Measurements from ENCODE around the gene RSPO3.

RSPO3 gene

DNA sequence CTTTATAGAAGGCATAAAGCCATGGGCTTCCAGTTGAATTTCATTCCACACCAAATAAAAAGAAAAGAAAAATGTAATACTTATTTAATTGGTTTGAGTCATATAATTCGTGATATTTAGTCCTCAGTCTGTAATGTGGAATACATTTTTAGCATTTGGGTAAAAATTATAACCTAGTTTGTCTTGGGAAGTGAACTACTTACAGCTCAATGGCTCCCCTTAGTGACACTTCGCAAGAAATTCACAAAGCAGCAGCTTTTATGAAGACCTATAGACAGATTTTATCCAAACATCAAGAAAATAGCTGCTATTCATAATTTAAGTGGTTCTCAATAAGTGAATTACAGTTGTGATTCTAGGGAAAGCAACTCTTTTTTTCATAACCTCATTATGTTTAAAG lies 72.1 kb downstream of the RSPO3 start:
- no peaks in the 10 kb centered on the region for H3K36me3 ChIP-seq (ENCODE audit: control insufficient read depth in 2 of 2, insufficient read depth in 1 of 2, low read length in 2 of 2)
- H3K9me3 ChIP-seq (ENCODE audit: control insufficient read depth, insufficient read depth, low read depth, low read length): no peaks in the 10 kb centered on the region
- TF ChIP-seq ZNF24 (tag by site-specific recombination; IDR thresholded peaks at IDR 0.05) (no peak), ZNF792 (tag by site-specific recombination; IDR thresholded peaks at IDR 0.05) (no peak), ZNF664 (tag by site-specific recombination; IDR thresholded peaks at IDR 0.05) (peak; percentile 75), ZNF654 (tag by site-specific recombination; IDR thresholded peaks at IDR 0.05; ENCODE audit: low read depth) (peak; percentile 73), MYNN (tag by site-specific recombination; IDR thresholded peaks at IDR 0.05; ENCODE audit: borderline replicate concordance) (no peak)
- H3K4me1 ChIP-seq (ENCODE audit: control insufficient read depth, insufficient read depth, low read length): no peaks in the 10 kb centered on the region
- ChIA-PET POLR2A (no interaction called here), CTCF (interaction anchor here (0.5 to 2.3 kb wide), 34 partner anchors 8 to 1176 kb away, joined by 3 to 12 read pairs (median 4); no protein-coding TSS in a partner anchor)
- no peak overlapping the region for H3K27ac ChIP-seq (ENCODE audit: extremely low read depth, low read depth, low read length)
- H3K4me3 ChIP-seq (ENCODE audit: low read depth, low read length): no peak overlapping the region

GRCh38 chr6:127191716-127192115 lies 73.2 kb downstream of the RSPO3 start:
- H3K36me3 ChIP-seq (ENCODE audit: control insufficient read depth in 2 of 2, insufficient read depth in 1 of 2, low read length in 2 of 2): no peaks in the 10 kb centered on the region
- H3K9me3 ChIP-seq (ENCODE audit: control insufficient read depth, insufficient read depth, low read depth, low read length): no peaks in the 10 kb centered on the region
- ChIA-PET POLR2A (no interaction called here), CTCF (interaction anchor here (0.5 to 2.1 kb wide), 4 partner anchors 54 to 830 kb away, joined by 3 to 12 read pairs (median 8); no protein-coding TSS in a partner anchor)
- no peak overlapping the region for H3K4me3 ChIP-seq (ENCODE audit: low read depth, low read length)
- no peak overlapping the region for H3K27ac ChIP-seq (ENCODE audit: extremely low read depth, low read depth, low read length)
- H3K4me1 ChIP-seq (ENCODE audit: control insufficient read depth, insufficient read depth, low read length): no peaks in the 10 kb centered on the region
- TF ChIP-seq KLF17 (tag by site-specific recombination; IDR thresholded peaks at IDR 0.05) (no peak), ZNF23 (tag by site-specific recombination; IDR thresholded peaks at IDR 0.05; ENCODE audit: borderline replicate concordance) (no peak), ZNF549 (tag by site-specific recombination; IDR thresholded peaks at IDR 0.05) (no peak), YY1 (tag by site-specific recombination; IDR thresholded peaks at IDR 0.05) (no peak), ZBTB8A (tag by site-specific recombination; IDR thresholded peaks at IDR 0.05) (no peak), ZNF785 (tag by site-specific recombination; IDR thresholded peaks at IDR 0.05) (no peak), BCL6B (tag by site-specific recombination; IDR thresholded peaks at IDR 0.05) (no peak), ZBTB48 (tag by site-specific recombination; IDR thresholded peaks at IDR 0.05) (no peak), ZNF26 (tag by site-specific recombination; IDR thresholded peaks at IDR 0.05) (no peak), ZNF529 (tag by site-specific recombination; IDR thresholded peaks at IDR 0.05; ENCODE audit: insufficient replicate concordance) (no peak), ZNF701 (tag by site-specific recombination; IDR thresholded peaks at IDR 0.05) (no peak), REPIN1 (tag by site-specific recombination; IDR thresholded peaks at IDR 0.05; ENCODE audit: low read depth) (no peak), ZIC2 (tag by site-specific recombination; IDR thresholded peaks at IDR 0.05) (no peak)

- ChIA-PET POLR2A (no interaction called here), CTCF (no interaction called here)
- H3K4me3 ChIP-seq (ENCODE audit: low read depth, low read length): no peak overlapping the region
- no peaks in the 10 kb centered on the region for H3K36me3 ChIP-seq (ENCODE audit: control insufficient read depth in 2 of 2, insufficient read depth in 1 of 2, low read length in 2 of 2)
- H3K27ac ChIP-seq (ENCODE audit: extremely low read depth, low read depth, low read length): no peak overlapping the region
- H3K9me3 ChIP-seq (ENCODE audit: control insufficient read depth, insufficient read depth, low read depth, low read length): no peaks in the 10 kb centered on the region
- no peaks in the 10 kb centered on the region for H3K4me1 ChIP-seq (ENCODE audit: control insufficient read depth, insufficient read depth, low read length)
- TF ChIP-seq, protein P1, sequence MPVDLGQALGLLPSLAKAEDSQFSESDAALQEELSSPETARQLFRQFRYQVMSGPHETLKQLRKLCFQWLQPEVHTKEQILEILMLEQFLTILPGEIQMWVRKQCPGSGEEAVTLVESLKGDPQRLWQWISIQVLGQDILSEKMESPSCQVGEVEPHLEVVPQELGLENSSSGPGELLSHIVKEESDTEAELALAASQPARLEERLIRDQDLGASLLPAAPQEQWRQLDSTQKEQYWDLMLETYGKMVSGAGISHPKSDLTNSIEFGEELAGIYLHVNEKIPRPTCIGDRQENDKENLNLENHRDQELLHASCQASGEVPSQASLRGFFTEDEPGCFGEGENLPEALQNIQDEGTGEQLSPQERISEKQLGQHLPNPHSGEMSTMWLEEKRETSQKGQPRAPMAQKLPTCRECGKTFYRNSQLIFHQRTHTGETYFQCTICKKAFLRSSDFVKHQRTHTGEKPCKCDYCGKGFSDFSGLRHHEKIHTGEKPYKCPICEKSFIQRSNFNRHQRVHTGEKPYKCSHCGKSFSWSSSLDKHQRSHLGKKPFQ (tag by site-specific recombination; IDR thresholded peaks at IDR 0.05): no peak
- TF ChIP-seq SP7 (tag by site-specific recombination; IDR thresholded peaks at IDR 0.05) (no peak), ZNF132 (tag by site-specific recombination; IDR thresholded peaks at IDR 0.05; ENCODE audit: borderline replicate concordance) (no peak), ZNF211 (tag by site-specific recombination; IDR thresholded peaks at IDR 0.05; ENCODE audit: low read depth) (no peak), ZSCAN23 (tag by site-specific recombination; IDR thresholded peaks at IDR 0.05) (no peak), ZNF777 (tag by site-specific recombination; IDR thresholded peaks at IDR 0.05; ENCODE audit: borderline replicate concordance) (no peak), GLI2 (tag by site-specific recombination; IDR thresholded peaks at IDR 0.05; ENCODE audit: borderline replicate concordance, low read depth) (no peak), ZNF391 (tag by site-specific recombination; IDR thresholded peaks at IDR 0.05; ENCODE audit: borderline replicate concordance, low read depth) (no peak), ZNF645 (tag by site-specific recombination; IDR thresholded peaks at IDR 0.05) (no peak)
These were observed 74.6 kb downstream of the RSPO3 start for GRCh38 chr6:127192911-127193541.

Measured in HEK293 (cell line).